ENCODE data around the gene AKAP6. TPM values are rescaled to one million over a fixed set of nuclear protein-coding genes. Genes with fewer than 3 reads are reported as not detected.

AKAP6 gene
- total RNA-seq, 1 donor from 2014 or later = 7.7 TPM

GRCh38 chr14:32618991-32619390, 289.9 kb downstream of the AKAP6 start:
- intact Hi-C loops (cut with DNase I) = no loop called here
- no peak for DNase-seq
- no peak for ATAC-seq
- no peak for TF ChIP-seq CTCF (IDR thresholded peaks at IDR 0.05)
- no peaks in the 10 kb centered on the region for H3K9me3 ChIP-seq
- H3K4me1 ChIP-seq = no peaks in the 10 kb centered on the region
- no peak overlapping the region for H3K27ac ChIP-seq
- H3K36me3 ChIP-seq = no peaks in the 10 kb centered on the region
- no peaks in the 10 kb centered on the region for H3K27me3 ChIP-seq
- H3K4me3 ChIP-seq = no peak overlapping the region

- H3K9me3 ChIP-seq = no peaks in the 10 kb centered on the region
- no peaks in the 10 kb centered on the region for H3K27me3 ChIP-seq
- intact Hi-C loops (cut with DNase I) = no loop called here
- no peak for TF ChIP-seq CTCF (IDR thresholded peaks at IDR 0.05)
- no peak for ATAC-seq
- no peak for DNase-seq
- no peaks in the 10 kb centered on the region for H3K36me3 ChIP-seq
- H3K27ac ChIP-seq = no peak overlapping the region
- no peaks in the 10 kb centered on the region for H3K4me1 ChIP-seq
- H3K4me3 ChIP-seq = no peak overlapping the region
These were observed 291.2 kb downstream of the AKAP6 start for GRCh38 chr14:32620303-32620702.

DNA sequence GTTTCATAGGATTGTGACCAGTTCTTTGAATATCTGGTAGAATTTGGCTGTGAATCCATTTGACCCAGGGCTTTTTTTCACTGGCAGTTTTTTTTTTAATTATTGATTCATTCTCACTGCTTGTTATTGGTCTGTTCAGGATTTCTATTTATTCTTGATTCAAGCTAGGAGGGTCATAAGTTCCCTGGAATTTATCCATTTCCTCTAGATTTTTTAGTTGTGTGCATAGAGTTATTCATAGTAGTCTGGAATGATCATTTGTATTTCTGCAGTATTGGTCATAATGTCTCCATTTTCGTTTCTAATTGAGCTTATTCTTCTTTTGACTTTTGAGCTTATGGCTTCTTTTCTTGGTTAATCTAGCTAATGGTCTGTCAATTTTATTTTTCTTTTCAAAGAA, 291.6 kb downstream of the AKAP6 start:
- Histone ChIP-seq H3K4me1 (no peaks in the 10 kb centered on the region), H3K9me3 (no peaks in the 10 kb centered on the region), H3K4me3 (no peak overlapping the region), H3K27me3 (no peaks in the 10 kb centered on the region), H3K36me3 (no peaks in the 10 kb centered on the region), H3K27ac (no peak overlapping the region)
- no peak for ATAC-seq
- DNase-seq = no peak
- intact Hi-C loops (cut with DNase I) = no loop called here
- TF ChIP-seq CTCF (IDR thresholded peaks at IDR 0.05) = no peak

- Histone ChIP-seq H3K4me3 (no peak overlapping the region), H3K27me3 (no peaks in the 10 kb centered on the region), H3K36me3 (no peaks in the 10 kb centered on the region), H3K4me1 (no peaks in the 10 kb centered on the region), H3K27ac (no peak overlapping the region), H3K9me3 (no peaks in the 10 kb centered on the region)
- intact Hi-C loops (cut with DNase I) = no loop called here
- DNase-seq (no peak), ATAC-seq (no peak)
- no peak for TF ChIP-seq CTCF (IDR thresholded peaks at IDR 0.05)
These were observed 292.5 kb downstream of the AKAP6 start for GRCh38 chr14:32621585-32621984.

DNA sequence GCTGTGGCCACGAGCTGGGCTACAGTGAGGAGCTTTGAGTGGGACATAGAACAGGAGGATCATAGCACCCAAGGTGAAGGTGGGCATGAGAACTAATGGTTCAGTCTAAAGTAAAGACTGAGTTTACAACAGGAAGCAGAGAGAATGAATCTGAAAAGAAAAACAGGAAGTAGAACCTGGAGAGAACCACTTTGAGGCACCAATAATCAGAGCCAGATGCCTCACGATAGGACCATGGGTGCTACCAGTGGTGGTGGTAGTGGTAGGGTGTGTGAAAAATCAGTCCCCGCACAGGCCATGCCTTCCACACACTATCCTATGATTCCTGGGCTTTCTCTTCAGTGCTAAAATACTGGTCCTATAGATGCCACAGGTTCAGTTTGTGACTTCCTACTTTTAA, 293.6 kb downstream of the AKAP6 start:
- H3K27me3 ChIP-seq = no peaks in the 10 kb centered on the region
- DNase-seq (no peak), ATAC-seq (no peak)
- no peak for TF ChIP-seq CTCF (IDR thresholded peaks at IDR 0.05)
- no peak overlapping the region for H3K4me3 ChIP-seq
- H3K36me3 ChIP-seq = no peaks in the 10 kb centered on the region
- intact Hi-C loops (cut with DNase I) = no loop called here
- no peaks in the 10 kb centered on the region for H3K9me3 ChIP-seq
- no peak overlapping the region for H3K27ac ChIP-seq
- H3K4me1 ChIP-seq = no peaks in the 10 kb centered on the region
